ENCODE data around the gene LARP7.
"Not testable (repeated sequence)": the region's sequence is repeated elsewhere in the genome, so short reads cannot be mapped to it uniquely, and the experiment has no call there.

LARP7 gene

DNA sequence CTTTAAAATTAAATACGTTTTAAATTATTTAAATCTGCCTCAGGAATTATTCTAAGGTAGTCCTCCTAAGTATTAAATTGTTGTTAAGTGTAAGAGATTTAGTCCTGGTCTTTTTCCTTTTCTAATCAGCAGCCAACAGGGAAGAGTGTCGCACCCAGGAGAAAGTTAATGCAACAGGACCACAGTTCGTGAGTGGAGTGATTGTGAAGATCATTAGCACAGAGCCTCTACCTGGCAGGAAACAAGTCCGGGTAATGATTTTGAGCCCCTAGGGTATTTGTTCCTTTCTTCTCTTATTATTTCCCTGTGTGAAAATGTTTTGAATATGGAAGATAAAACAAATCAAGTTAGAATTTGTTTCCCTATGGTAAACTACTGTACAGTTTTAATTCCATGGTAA is 13.4 kb downstream of the LARP7 start:
- DNase-seq (ENCODE audit: low spot score), result no peak

DNA sequence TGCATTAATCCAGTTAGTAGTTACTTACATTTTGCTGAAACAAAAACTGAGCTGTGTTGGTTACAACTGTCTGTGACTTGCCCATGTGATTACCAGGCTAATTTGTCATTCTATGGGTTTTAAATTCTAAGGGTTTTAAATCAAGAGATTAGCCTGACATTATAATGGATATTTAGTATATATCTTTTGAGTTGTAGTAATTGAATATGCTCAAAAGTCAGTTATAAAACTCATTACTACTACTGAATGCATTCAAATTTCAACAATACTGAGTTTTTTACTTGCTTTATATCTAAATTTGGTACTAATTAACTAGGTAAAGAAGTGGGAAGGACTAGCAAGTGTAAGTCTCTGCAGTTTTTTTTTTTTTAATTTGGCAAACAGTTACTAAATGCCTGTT is 14.7 kb downstream of the LARP7 start:
- no peak for DNase-seq (ENCODE audit: low spot score)

DNA sequence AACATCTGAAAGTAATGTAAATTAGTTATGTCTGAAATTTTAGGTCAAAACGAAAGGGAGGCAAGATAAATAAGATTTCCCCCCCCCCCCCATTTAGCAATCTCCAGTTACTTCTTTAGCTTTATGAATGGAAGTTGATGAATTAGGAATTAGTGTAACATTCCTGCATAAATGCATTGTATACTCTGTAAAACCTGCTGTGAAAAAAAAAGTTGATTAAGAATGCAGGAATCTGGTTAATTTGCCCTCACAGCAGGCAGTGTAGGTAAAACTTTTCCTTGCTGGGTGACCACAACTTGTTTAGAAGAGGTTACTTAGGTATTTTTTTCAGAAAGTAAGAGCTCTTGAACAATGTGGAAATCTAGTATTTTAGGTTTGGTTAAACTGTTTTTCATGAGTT is 15.3 kb downstream of the LARP7 start:
- DNase-seq (ENCODE audit: low spot score), result no peak

DNA sequence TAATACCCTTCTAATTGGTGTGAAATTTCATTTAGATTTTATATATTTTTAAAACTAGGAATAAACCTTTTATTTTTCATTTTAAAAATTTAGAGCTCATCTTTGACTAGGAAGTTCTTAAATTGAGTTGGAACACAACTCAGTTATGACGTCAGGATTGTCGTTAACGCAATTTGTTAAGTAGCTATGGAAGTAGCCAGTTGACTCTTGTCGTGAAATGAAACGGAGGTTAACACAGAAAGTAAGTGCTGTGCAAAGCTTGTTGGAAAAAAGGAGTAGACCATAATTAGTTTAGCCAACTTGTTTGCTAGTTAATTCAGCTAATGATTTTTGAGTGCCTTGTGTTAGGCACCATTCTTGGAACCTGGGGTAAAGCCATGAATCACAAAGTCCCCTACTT is 18.3 kb downstream of the LARP7 start:
- DNase-seq (ENCODE audit: low spot score), result no peak

DNA sequence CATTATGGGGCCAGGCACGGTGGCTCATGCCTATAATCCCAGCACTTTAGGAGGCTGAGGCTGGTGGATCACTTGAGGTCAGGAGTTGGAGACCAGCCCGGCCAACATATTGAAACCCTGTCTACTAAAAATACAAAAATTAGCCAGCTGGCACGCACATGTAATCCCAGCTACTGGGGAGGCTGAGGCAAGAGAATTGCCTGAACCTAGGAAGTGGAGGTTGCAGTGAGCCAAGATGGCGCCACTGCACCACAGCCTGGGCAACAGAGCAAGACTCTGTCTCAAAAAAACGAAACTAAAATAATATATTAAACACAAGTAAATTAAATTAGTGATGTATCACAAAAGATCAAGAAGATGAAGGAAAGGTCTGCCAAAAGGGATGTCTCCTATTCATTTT is 19.2 kb downstream of the LARP7 start:
- not testable (repeated sequence) for DNase-seq (ENCODE audit: low spot score)

DNA sequence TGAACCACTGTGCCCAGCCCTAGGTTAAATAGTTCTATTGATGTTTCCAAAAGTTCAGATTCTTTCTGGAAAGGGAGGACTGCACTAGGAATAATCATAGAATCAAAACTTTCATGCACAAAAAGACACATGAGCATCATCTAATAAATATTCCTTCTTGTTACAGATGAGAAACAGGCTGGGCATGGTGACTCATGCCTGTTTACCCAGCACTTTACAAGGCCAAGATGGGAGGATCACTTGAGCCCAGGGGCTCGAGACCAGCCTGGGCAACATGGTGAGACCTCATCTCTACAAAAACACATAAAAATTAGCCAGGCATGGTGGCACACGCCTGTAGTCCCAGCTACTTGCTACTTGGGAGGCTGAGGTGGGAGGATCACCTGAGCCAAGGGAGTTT is 27.7 kb downstream of the LARP7 start:
- DNase-seq (ENCODE audit: low spot score), result no peak

DNA sequence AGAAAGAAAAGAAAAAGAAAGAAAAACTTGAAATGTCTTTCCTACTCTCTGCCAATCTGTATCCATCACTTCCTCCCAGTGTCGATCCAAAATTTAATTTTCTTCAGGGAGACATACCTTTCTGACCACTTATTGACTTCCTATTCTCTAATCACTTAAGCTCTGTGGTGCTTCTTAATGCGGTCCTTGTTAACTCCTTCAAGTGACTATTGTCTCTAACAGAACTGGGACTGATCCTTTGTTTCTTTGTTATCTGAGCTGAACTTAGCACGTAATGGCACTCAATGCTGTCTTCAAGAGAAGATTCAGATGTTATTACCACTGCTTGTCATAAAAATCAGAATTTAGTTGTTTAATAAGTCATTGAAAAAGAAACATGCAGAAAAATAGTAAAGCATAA is 31.2 kb downstream of the LARP7 start:
- no peak for DNase-seq (ENCODE audit: low spot score)

DNA sequence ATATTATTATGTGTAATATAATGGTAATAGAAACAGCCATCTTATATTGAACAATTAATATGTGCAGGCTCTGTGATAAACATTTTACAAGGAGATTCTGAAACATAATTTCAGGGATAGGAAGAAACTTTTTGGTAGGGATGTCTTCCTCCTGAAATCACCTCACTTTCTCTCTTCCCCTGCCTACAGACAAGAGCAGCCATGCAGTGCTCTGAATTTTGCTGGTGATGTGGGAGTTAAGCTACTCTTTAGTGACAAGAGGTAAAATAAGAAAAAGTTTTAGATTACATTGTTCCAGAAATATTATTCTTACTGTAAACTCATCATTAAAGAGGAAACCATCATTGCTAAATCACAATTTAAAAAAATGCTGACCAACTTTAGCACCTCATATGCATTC is 36.1 kb downstream of the LARP7 start:
- DNase-seq (ENCODE audit: low spot score), result no peak

DNA sequence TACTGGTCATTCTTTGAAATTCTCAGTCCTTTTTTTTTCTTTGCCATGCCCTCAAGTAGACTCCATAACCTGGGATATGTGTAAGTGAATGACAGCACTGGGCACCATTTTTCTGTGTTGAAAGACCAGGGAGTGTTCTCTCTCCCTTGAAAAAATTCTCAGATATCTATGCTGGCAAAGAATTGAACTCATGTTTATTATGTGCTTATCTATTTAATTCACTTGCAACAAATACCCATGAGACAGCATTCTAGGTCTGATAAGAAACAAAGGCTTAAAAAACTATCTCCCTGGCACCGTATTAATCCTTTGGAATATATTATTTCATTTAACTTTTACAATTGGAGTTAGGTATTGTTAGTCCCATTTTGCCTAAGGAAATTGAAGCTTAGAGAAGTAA is 36.7 kb downstream of the LARP7 start:
- DNase-seq (ENCODE audit: low spot score), result no peak

DNA sequence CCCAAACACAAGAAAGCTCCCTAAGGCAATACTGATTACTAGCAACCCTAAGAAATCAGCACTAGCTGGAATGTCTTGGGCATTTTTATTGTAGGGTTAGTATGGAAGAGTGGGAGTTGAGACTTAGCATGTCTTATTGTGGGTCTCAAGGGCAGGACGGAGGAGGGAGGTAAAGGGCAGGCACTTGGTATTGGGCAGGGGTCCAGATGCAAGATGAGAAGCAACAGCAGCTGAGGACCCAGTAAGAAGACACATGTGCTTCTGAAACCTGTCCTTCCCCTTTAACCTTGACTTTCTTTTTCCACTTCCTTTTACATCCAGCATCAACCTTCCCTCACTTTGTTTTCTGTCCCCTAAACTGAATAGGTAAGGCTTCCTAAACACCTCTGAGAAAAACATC is 37.4 kb downstream of the LARP7 start:
- no peak for DNase-seq (ENCODE audit: low spot score)

DNA sequence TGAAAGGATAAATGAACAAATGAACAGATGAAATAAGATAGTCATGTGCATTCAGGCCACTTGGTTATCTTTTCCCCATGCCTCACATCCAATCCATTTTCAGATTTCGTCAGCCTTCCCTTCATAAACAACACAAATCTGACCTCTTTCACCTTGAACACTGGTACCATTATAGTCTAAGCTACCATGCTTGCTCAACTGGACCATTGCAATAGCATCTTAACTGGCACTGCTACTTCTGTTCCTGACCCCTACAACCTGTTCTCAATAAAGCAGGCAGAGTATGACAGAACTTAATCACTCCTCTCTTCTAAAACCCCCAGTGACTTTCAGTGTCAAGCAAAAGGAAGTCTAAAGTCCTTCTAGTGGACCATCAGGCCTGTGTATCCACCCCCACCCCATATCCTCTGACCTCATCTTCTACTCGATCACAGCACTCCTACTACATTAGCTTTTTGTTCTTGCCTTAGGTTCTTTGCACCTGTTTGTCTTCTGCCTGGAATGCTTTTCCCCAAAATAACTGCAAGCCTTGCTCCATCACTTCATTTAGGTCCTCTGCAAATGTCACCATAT is 40.7 kb downstream of the LARP7 start:
- DNase-seq (ENCODE audit: low spot score), result no peak

DNA sequence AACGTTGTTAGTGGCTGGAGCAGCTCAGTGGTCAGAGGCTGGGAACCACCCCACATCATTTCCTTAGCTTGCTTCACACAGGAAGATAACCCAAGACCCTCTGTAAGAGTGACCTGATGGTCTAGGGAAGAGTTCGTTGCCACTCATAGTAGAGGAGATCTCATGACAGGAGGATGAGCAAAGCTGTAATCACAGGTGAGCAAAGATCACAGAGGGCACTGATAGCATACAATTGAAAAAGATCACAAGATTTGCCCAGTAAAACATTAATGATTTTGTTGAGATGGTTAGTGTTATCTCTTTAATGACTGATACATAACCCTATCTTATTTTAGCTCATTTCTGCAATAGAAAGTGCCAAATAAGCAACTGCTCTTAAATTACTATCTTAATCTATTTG is 44.1 kb downstream of the LARP7 start:
- no peak for DNase-seq (ENCODE audit: low spot score)

DNA sequence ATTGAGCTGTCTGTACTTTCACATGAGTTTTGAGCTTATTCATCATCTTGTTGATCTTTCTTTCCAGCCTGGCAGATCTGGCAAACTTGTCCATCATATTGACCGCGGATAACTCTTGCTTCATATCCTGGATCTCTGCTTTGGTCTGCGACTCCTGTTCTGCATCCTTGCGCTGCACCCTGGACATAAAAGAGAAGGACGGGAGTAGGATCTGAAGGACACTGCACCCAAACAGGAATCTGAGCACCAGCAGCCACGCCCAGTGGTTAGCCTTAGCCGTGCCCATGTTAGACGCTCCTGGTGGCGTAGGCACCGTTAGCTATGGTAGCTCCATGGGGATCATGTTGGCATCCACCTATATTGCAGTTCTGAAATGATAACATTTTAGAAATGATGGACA is 56.6 kb downstream of the LARP7 start:
- no peak for DNase-seq (ENCODE audit: low spot score)

DNA sequence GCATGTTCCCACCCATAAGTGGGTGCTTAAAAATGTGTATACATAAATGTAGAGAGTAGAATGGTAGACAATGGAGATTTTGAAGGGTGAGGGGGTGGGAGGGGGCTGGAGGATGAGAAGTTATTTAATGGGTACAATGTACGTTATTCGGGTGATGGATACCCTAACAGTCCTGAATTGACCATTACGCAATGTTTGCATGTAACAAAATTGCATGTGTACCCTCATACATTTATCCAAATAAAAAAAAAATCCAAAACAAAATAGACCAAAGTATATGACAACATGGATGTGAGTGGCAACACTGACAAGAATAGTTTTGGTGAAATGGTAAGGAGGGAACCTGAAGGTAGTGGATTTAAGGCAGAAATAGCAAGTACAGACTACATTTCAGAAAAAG is 63.7 kb downstream of the LARP7 start:
- DNase-seq (ENCODE audit: low spot score), result no peak

DNA sequence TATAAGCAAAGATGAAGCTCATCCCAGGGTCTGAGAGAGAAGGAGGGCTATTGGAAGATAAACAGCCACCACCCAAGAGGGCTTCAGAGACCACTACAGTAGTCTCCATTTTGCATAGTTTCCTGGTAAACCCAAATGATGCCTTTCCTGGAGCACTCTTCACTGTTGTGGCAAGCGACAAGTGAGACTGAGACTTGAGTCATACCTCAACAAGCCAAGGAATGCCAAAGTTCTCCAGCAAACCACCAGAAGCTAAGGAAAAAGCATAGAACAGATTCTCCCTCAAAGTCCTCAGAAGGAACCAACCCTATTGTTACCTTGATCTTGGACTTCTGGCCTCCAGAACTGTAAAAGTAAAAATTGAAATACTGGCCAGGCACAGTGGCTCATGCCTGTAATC is 65.9 kb downstream of the LARP7 start:
- DNase-seq (ENCODE audit: low spot score), result no peak

DNA sequence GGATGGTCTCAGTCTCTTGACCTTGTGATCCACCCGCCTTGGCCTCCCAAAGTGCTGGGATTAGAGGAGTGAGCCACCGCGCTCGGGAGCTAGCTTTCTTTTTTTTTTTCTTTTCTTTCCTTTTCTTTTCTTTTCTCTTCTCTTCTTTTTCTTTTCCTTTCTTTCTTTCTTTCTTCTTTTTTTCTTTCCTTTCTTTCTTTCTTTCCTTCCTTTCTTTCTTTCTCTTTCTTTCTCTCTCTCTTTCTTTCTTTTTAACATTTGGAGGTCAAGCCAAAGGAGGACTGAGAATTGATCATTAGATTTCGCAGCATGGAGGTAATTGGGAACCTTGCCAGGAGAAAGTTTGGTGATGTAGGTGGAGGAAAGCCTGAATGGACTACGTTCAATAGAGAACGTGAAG is 67.4 kb downstream of the LARP7 start:
- DNase-seq (ENCODE audit: low spot score), result no peak

DNA sequence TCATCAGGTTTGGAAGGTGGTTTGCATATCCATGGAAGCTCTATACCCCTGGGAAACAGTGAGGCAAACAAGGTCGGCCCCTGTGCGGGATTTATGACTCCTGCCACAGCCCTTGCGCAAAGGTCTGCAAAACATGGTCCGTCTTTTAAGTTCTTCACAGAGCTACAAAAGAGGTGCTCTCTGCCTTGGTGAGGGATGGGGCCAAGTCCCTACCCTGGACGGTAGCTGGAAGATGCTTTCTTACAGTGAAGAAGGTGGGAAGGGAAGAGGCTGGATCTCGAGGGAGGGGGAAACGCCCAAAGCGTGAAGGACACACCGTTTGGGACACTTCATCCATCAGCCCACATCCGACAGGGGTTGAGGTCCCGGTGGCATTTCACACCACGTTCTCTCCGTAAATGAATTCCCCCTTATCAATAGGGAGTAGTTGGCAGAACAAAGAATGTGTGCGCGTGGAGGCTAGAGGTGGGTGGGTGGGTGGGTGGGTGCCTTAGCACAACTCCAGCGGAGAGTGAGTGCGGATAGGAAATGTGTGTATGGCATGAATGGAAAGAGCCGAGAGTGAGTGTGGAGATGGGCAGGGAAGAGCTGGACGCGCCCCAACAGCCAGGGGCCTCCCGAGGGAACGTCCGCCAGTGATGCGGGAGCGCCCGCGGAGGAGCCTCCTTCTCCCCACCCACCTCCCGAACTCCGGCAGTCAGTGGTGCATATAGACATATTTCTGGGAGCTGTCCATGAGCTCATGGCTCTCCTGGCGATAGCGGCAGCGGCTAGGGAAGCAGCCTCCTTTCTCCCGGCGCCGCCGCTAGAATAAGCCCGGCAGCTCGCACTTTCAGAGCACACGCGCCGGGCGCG is 68.3 kb downstream of the LARP7 start:
- DNase-seq (ENCODE audit: low spot score), result peak; percentile 4

DNA sequence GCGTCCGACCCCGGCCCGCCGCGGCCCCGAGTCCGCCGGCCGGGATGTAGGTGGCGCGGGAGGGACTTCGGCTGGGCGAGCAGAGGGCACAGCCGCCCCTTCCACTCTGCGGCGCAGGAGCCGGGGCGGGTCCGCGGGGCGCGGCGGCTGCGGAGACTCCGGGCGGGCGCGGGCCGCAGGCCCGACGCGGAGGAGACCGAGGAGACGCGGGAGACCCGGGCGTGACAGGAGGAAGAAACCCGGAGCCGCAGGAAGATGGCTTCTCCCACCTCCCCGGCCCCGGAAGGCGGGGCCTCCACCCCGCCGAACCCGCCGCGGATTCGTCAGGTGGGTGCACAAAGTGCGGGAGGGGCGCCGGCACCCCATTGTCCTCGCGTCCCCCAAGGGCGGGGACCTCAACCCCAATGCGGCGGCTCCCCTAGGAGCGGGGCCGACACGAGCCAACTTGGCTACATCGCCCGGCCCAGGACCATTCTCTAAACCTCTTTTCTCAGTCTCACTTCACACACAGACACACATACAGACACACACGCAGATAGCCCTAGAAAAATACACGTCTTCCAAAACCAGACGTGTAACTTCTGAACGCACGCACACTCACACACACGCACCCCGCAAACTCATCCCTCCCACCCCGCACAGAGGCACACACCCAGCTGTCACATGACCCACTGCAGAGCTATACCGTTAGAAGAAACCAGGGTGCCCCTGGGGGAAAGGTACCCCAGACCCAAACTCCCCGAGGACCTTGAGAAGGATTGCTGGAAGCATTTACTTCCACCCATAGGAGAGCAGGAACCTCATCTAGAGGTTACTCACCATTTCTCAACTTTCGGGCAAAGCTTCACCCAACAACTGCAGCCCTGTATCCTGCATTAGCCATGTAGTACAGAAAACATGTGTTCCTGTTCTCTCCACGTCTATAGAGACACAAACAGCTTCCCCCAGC is 69.2 kb downstream of the LARP7 start:
- peak; percentile 33 for DNase-seq (ENCODE audit: low spot score)

DNA sequence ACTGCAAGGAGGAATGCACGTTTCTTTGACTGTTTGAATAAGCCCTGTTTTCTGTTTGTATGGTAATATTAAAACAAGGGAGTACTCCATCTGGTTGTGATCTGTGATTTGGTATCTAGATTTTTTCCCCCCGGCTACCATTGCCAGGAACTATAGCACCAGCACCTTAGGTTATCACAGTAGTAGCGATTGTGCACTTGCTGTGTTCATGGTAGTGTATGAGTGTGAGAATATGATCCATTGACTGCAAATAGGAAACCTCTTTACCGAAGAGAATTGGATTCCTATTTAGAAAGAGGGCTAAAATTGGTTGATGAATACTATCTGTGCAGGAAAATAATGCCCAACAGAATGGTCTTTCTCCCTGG is 69.9 kb downstream of the LARP7 start:
- no peak for DNase-seq (ENCODE audit: low spot score)
